K562 (cell line): ENCODE data around the gene PRKAR1B. TPM values are rescaled to one million over a fixed set of nuclear protein-coding genes. Genes with fewer than 3 reads are reported as not detected.

Experiments used
- ATAC-seq: fragments of 200-7000 bp; cut with Tn5 transposase; 3 replicates; pipeline ENCODE4 v1.9.1; 2020; ENCODE audit warnings: moderate library complexity
- BruUV-seq: library from RNA; stranded (reverse); fragments of 400-500 nt; replicated peaks from 2 replicates; lab custom pipeline; 2021; lab: Mats Ljungman, UMichigan
- CTCF ChIA-PET: fragments of 300-600 bp; formaldehyde crosslinking; extraction: SDS; loops from one replicate; lab custom pipeline; 2021; ENCODE audit warnings: low intra/inter-chr PET ratio; lab: Yijun Ruan, JAX
- POLR2A ChIA-PET: fragments of 300-600, 350-650 bp; sonication (Branson Sonifier 250); formaldehyde crosslinking; extraction: SDS; loops from one replicate; lab custom pipeline; 2021; ENCODE audit warnings: antibody characterized with exemption, inconsistent platforms; lab: Yijun Ruan, JAX
- DNase-seq, 4 experiments: peaks; one replicate each; pipeline versions ENCODE4 v3.0.0 to v3.0.0-alpha.2; 2011 to 2018; ENCODE audit warnings: low spot score in 3 of 4, mixed read lengths in 3 of 4; ENCODE audit errors: extremely low read depth in 1 of 4
- FAIRE-seq: peaks from 2 replicates; lab custom pipeline; 2011; peaks lifted over from hg19 to GRCh38; lab: Jason Lieb, UNC
- H2AFZ ChIP-seq: 2 replicates; pipeline ENCODE4 v1.6.0; 2011; ENCODE audit warnings: low read depth, low read length, control low read depth, inconsistent platforms
- H3K27ac ChIP-seq: fragments of 200-600 bp; 3 replicates; pipeline ENCODE4 v1.8.0; 2011; ENCODE audit warnings: low read depth, mild to moderate bottlenecking, control low read depth, inconsistent platforms, low read length, moderate library complexity, mixed read lengths; ENCODE audit errors: extremely low read depth
- H3K27me3 ChIP-seq, 2 experiments: fragments of 300-600 bp in 1 of 2; 2 replicates in 1 of 2; 3 replicates in 1 of 2; pipeline versions ENCODE4 v1.6.0 to v1.8.0; 2011; ENCODE audit warnings: inconsistent platforms in 2 of 2, low read length in 2 of 2, mild to moderate bottlenecking in 1 of 2, mixed read lengths in 1 of 2, moderate library complexity in 1 of 2; ENCODE audit not compliant: control insufficient read depth in 2 of 2, insufficient read depth in 2 of 2
- H3K36me3 ChIP-seq: fragments of 300-600 bp; 3 replicates; pipeline ENCODE4 v1.8.0; 2011; ENCODE audit warnings: mild to moderate bottlenecking, low read length, inconsistent platforms; ENCODE audit not compliant: control insufficient read depth, insufficient read depth
- H3K4me1 ChIP-seq, 2 experiments: fragments of 200-600 bp in 1 of 2; replicated peaks in 1 of 2; 2 replicates in 1 of 2; 3 replicates in 1 of 2; pipeline versions ENCODE4 v1.5.1 to v1.8.0; 2011; ENCODE audit warnings: inconsistent platforms in 2 of 2, low read length in 2 of 2, mild to moderate bottlenecking in 1 of 2, mixed read lengths in 1 of 2, moderate library complexity in 1 of 2; ENCODE audit not compliant: control insufficient read depth in 2 of 2, insufficient read depth in 2 of 2
- H3K4me2 ChIP-seq: 2 replicates; pipeline ENCODE4 v1.6.1; 2011; ENCODE audit warnings: low read length, control low read depth, inconsistent platforms, mixed read lengths; ENCODE audit not compliant: insufficient read depth
- H3K4me3 ChIP-seq: fragments of 200-600 bp; sonication (generic), shearing (Covaris generic); 2 replicates; pipeline ENCODE4 v1.5.1; 2016; ENCODE audit warnings: control low read depth, inconsistent platforms
- H3K79me2 ChIP-seq: fragments of 200-600 bp; 3 replicates; pipeline ENCODE4 v1.8.0; 2011; ENCODE audit warnings: low read length, inconsistent platforms; ENCODE audit not compliant: control insufficient read depth, insufficient read depth
- H3K9ac ChIP-seq, 2 experiments: 2 replicates each; pipeline versions ENCODE4 v1.6.0 to v1.6.1; 2011; ENCODE audit warnings: low read depth in 2 of 2, low read length in 2 of 2, control low read depth in 1 of 2, inconsistent platforms in 1 of 2, mild to moderate bottlenecking in 1 of 2, mixed read lengths in 1 of 2; ENCODE audit not compliant: insufficient read depth in 1 of 2
- H3K9me1 ChIP-seq: one replicate; pipeline ENCODE4 v1.6.0; 2011; ENCODE audit warnings: inconsistent platforms, mild to moderate bottlenecking, low read length, moderate library complexity; ENCODE audit not compliant: control insufficient read depth, insufficient read depth
- H3K9me3 ChIP-seq: replicated peaks from 2 replicates; pipeline ENCODE4 v1.5.1; 2011; ENCODE audit warnings: low read depth, low read length, inconsistent platforms; ENCODE audit not compliant: control insufficient read depth, insufficient read depth
- H4K20me1 ChIP-seq: replicated peaks from 2 replicates; pipeline ENCODE4 v1.6.1; 2011; ENCODE audit warnings: low read length, inconsistent platforms, mixed read lengths; ENCODE audit not compliant: control insufficient read depth, insufficient read depth
- BCOR ChIP-seq: fragments of 450-650 bp; IDR thresholded peaks from 2 replicates; pipeline ENCODE4 v1.6.1; 2016
- CCNT2 ChIP-seq: IDR thresholded peaks from 2 replicates; pipeline ENCODE4 v1.6.1; 2011; ENCODE audit warnings: borderline replicate concordance, low read depth, mild to moderate bottlenecking, moderate library complexity, mixed read lengths, low read length; ENCODE audit not compliant: insufficient read length; ENCODE audit errors: extremely low read depth
- EGR1 ChIP-seq: fragments of 450-650 bp; conservative IDR thresholded peaks from 2 replicates; pipeline ENCODE4 v1.6.1; 2017; ENCODE audit warnings: mild to moderate bottlenecking
- FOS ChIP-seq: IDR thresholded peaks from 3 replicates; pipeline ENCODE4 v1.6.1; 2011; ENCODE audit not compliant: insufficient read length; ENCODE audit errors: extremely low read depth
- HLTF ChIP-seq: fragments of 450-650 bp; IDR thresholded peaks from 2 replicates; pipeline ENCODE4 v1.6.1; 2016
- MTF1 ChIP-seq: fragments of 250-450 bp; sonication (Bioruptor Pico); IDR thresholded peaks from 2 replicates; pipeline ENCODE4 v1.9.0; 2021; ENCODE audit warnings: moderate library complexity, mild to moderate bottlenecking, inconsistent platforms, borderline replicate concordance
- NFIX ChIP-seq: fragments of 250-450 bp; sonication (Bioruptor Pico); IDR thresholded peaks from 2 replicates; pipeline ENCODE4 v1.4.0; 2020; ENCODE audit warnings: low read depth, mild to moderate bottlenecking, moderate library complexity
- PRPF4 ChIP-seq: fragments of 200-400 bp; formaldehyde crosslinking; IDR thresholded peaks from one replicate; pipeline ENCODE4 v1.6.1; 2017; ENCODE audit warnings: low read length, low read depth, mild to moderate bottlenecking; ENCODE audit not compliant: insufficient read depth, poor library complexity, severe bottlenecking
- RBM25 ChIP-seq: fragments of 200-400 bp; formaldehyde crosslinking; IDR thresholded peaks from 2 replicates; pipeline ENCODE4 v1.6.1; 2018; ENCODE audit warnings: low read length, low read depth, moderate library complexity; ENCODE audit not compliant: severe bottlenecking
- RFX1 ChIP-seq: fragments of 450-650 bp; IDR thresholded peaks from 2 replicates; pipeline ENCODE4 v1.6.1; 2016; ENCODE audit warnings: mild to moderate bottlenecking, moderate library complexity
- SIN3A ChIP-seq, 2 experiments: fragments of 150-350 bp in 1 of 2; IDR thresholded peaks; 2 replicates each; pipeline ENCODE4 v1.6.1; 2011 to 2016; ENCODE audit warnings: borderline replicate concordance in 2 of 2, low read depth in 2 of 2, low read length in 2 of 2, mild to moderate bottlenecking in 2 of 2, moderate library complexity in 2 of 2; ENCODE audit not compliant: control insufficient read depth in 1 of 2
- SREBF2 ChIP-seq: sonication (generic); formaldehyde crosslinking; IDR thresholded peaks from 2 replicates; pipeline ENCODE4 v1.4.0; 2020; ENCODE audit warnings: mild to moderate bottlenecking, missing genetic modification reagents
- TAF1 ChIP-seq: IDR thresholded peaks from 2 replicates; pipeline ENCODE4 v1.6.1; 2011; ENCODE audit warnings: mild to moderate bottlenecking, low read length, moderate library complexity; ENCODE audit not compliant: insufficient read depth, control insufficient read depth, severe bottlenecking; ENCODE audit errors: extremely low read depth
- U2AF2 ChIP-seq: fragments of 200-400 bp; formaldehyde crosslinking; optimal IDR thresholded peaks from 2 replicates; pipeline ENCODE3; 2017; ENCODE audit warnings: low read depth, mild to moderate bottlenecking, low read length
- WGBS: fragments of 100-300 bp; shearing (Covaris generic); methylation state at CpG from one replicate; pipeline ENCODE4 v1.1.6; 2016; ENCODE audit warnings: low coverage, mixed read lengths; ENCODE audit not compliant: insufficient coverage; ENCODE audit errors: missing lambda C conversion rate; 5-methylcytosine and 5-hydroxymethylcytosine counted together
- in situ Hi-C: fragments of 300-500 bp; cut with MboI; formaldehyde crosslinking; loops from 4 replicates; pipeline ENCODE4 v1.15.0; 2018; ENCODE audit warnings: inconsistent platforms, mixed read lengths
- intact Hi-C: fragments of 100-400 bp; cut with micrococcal nuclease; formaldehyde crosslinking; loops from 2 replicates; pipeline ENCODE4 v1.14.2; 2022
- polyA plus RNA-seq, 8 experiments: library from polyadenylated mRNA; depleted of rRNA in 4 of 8; stranded (reverse) in 5 of 8; unstranded in 3 of 8; fragments of >200 nt; fragmentation: Nextera tagmentation in 2 of 8; fragmentation: Illumina TruSeq in 1 of 8; extraction: Ambion mirVana in 2 of 8; extraction: Trizol in 1 of 8; gene quantifications; 2 replicates each; pipeline versions ENCODE4 v1.2.1 to v1.2.3, GENCODE V29; 2011 to 2014; ENCODE audit warnings: inconsistent platforms in 1 of 8, missing spikeins in 1 of 8
- total RNA-seq, 7 experiments: library from RNA; depleted of rRNA in 6 of 7; stranded (reverse); fragments of >200 nt in 6 of 7; fragmentation: Illumina TruSeq in 2 of 7; extraction: Trizol in 2 of 7; gene quantifications; 2 replicates each; pipeline versions ENCODE4 v1.2.1 to v1.2.3, GENCODE V29; 2011 to 2021; ENCODE audit warnings: low replicate concordance in 1 of 7
- TF ChIP-seq, protein P1 (sequence below): sonication (generic); formaldehyde crosslinking; IDR thresholded peaks from 2 replicates; pipeline ENCODE4 v1.8.1; 2023; ENCODE audit warnings: mild to moderate bottlenecking, missing genetic modification reagents

PRKAR1B gene
- total and polyA plus RNA-seq, 9 of the 15 experiments (the other 6 are each of a cell fraction or from before 2014, with no cell fraction given): 0.99 to 30.5 (median 12.7) TPM

DNA sequence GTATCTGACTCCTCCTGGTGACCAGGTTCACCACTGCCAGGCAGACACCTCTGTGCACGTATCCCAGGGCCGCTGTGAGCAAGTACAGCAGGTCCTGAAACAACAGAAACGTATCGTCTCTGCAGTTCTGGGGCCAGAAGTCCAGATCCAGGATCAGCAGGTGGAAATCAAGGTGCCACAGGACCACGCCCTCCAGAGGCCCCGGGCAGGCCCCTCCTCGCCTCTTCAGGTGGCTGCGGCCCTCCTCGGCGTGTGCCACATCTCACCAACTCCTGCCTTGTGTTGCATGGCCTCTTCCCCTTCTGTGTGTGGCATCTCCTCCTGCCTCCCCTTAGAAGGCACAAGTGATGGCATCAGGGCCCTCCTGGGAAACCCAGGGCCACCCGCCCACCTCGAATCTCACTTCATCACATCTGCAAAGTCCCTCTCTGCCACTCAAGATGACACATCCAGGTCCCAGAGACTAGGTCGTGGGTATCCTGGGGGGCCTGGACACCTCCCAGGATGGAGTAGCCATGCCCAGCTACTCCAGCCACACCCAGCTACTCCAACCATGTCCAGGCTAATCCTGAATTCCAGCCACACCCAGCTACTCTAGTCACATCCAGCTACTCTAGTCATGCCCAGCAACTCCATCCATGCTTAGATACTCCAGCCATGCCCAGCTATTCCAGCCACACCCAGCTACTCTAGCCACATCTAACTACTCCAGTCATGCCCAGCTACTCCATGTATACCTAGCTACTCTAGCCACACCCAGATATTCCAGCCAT is 53.2 kb downstream of the PRKAR1B start:
- no TSS peak for BruUV-seq
- H3K9me1 ChIP-seq: no peaks in the 10 kb centered on the region
- no peaks in the 10 kb centered on the region for H4K20me1 ChIP-seq
- no peak overlapping the region for H3K4me3 ChIP-seq
- H2AFZ ChIP-seq: no peak overlapping the region
- H3K4me2 ChIP-seq: no peak overlapping the region
- H3K79me2 ChIP-seq: no peaks in the 10 kb centered on the region
- H3K36me3 ChIP-seq: peaks cover 26% of the 10 kb centered on the region; the same call in 2 of the 3 replicates
- ATAC-seq (no peak), FAIRE-seq (no peak), DNase-seq (no peak)
- peak; percentile 57; the same call in 1 of the 2 replicates for TF ChIP-seq HLTF
- TF ChIP-seq BCOR: peak; percentile 49; the same call in 1 of the 2 replicates
- TF ChIP-seq U2AF2: no peak
- no peak for TF ChIP-seq RBM25
- H3K27me3 ChIP-seq: no peaks in the 10 kb centered on the region
- H3K4me1 ChIP-seq: peaks cover 0 to 7% of the 10 kb centered on the region in 2 experiments; a peak in 1 of 5 replicates
- ChIA-PET POLR2A (no interaction called here), CTCF (no interaction called here)
- WGBS: 92% methylated on average over 13 of the region's 13 CpGs
- peaks cover 8% of the 10 kb centered on the region for H3K9me3 ChIP-seq
- intact Hi-C loops: no loop called here
- in situ Hi-C loops: no loop called here
- no peak overlapping the region for H3K27ac ChIP-seq
- peak overlapping the region in 1 of 2 experiments; percentile 52; a peak in 2 of 4 replicates for H3K9ac ChIP-seq

DNA sequence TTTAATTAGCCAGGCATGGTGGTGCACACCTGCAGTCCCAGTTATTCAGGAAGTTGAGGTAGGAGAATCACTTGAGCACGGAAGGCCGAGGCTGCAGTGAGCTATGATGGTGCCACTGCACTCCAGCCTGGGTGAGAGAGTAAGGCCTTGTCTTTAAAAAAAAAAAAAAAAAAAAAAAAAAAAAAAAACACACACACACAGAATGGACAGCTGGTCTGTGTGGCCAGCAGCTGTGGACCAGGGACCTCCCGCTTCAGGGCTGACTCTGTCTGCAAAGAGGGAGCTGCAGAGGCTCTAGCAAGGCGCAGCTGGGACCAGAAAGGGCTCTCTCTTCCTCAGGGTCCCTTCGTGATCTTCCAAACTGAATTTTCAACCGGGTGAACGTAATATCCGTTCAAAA is 54.2 kb downstream of the PRKAR1B start:
- Histone ChIP-seq H3K36me3 (peaks cover 23% of the 10 kb centered on the region; the same call in 2 of the 3 replicates), H3K79me2 (no peaks in the 10 kb centered on the region), H3K9ac (no peak overlapping the region), H3K4me2 (no peak overlapping the region), H2AFZ (no peak overlapping the region), H3K9me3 (peaks cover 8% of the 10 kb centered on the region), H3K9me1 (no peaks in the 10 kb centered on the region), H3K4me3 (no peak overlapping the region), H3K27me3 (no peaks in the 10 kb centered on the region), H3K4me1 (peaks cover 0 to 7% of the 10 kb centered on the region in 2 experiments; a peak in 1 of 5 replicates), H3K27ac (no peak overlapping the region), H4K20me1 (no peaks in the 10 kb centered on the region)
- in situ Hi-C loops (no loop called here), intact Hi-C loops (no loop called here)
- BruUV-seq: no TSS peak
- FAIRE-seq (no peak), ATAC-seq (no peak), DNase-seq (no peak)
- ChIA-PET POLR2A (no interaction called here), CTCF (no interaction called here)
- WGBS: 93% methylated on average over 8 of the region's 8 CpGs
- no peak for TF ChIP-seq CCNT2
- TF ChIP-seq SIN3A (IDR thresholded peaks at IDR 0.05; ENCODE audit: borderline replicate concordance in 2 of 2, control insufficient read depth in 1 of 2, low read depth in 2 of 2, low read length in 2 of 2): no peak
- TF ChIP-seq PRPF4: no peak
- no peak for TF ChIP-seq NFIX (CRISPR knock-in tag)
- TF ChIP-seq RFX1: no peak
- no peak for TF ChIP-seq TAF1
- no peak for TF ChIP-seq FOS
- no peak for TF ChIP-seq SREBF2
- TF ChIP-seq, protein P1, sequence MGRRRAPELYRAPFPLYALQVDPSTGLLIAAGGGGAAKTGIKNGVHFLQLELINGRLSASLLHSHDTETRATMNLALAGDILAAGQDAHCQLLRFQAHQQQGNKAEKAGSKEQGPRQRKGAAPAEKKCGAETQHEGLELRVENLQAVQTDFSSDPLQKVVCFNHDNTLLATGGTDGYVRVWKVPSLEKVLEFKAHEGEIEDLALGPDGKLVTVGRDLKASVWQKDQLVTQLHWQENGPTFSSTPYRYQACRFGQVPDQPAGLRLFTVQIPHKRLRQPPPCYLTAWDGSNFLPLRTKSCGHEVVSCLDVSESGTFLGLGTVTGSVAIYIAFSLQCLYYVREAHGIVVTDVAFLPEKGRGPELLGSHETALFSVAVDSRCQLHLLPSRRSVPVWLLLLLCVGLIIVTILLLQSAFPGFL: no peak
- TF ChIP-seq MTF1 (CRISPR knock-in tag): no peak
- TF ChIP-seq EGR1: no peak
